ENCODE data around the gene RAP1GAP. TPM values are rescaled to one million over a fixed set of nuclear protein-coding genes. Genes with fewer than 3 reads are reported as not detected.
A peak's percentile ranks its signal among the peaks of the same experiment; 100 is the strongest.

RAP1GAP gene
- total and polyA plus RNA-seq, 2 experiments from 2014 or later, result 0.41 to 0.97 TPM

- no peaks in the 10 kb centered on the region for H3K27me3 ChIP-seq (replicated peaks; ENCODE audit: insufficient read depth)
- H3K27ac ChIP-seq, result no peak overlapping the region
- in situ Hi-C loops (cut with MboI), result no loop called here
- H3K36me3 ChIP-seq (ENCODE audit: low read depth), result no peaks in the 10 kb centered on the region
- H3F3A ChIP-seq (ENCODE audit: insufficient read depth), result no peaks in the 10 kb centered on the region; the same call in 1 of the 2 replicates
- DNase-seq, result no peak
- H3K4me1 ChIP-seq (ENCODE audit: insufficient read depth), result peaks cover 18% of the 10 kb centered on the region; the same call in 1 of the 2 replicates
- WGBS, 2 experiments (ENCODE audit: low coverage in 1 of 2, low lambda C conversion rate in 2 of 2, missing lambda C conversion rate in 2 of 2), result 72 to 86% methylated on average over 4 to 5 of the region's 5 CpGs
- no peaks in the 10 kb centered on the region for H3K9me3 ChIP-seq (ENCODE audit: low read depth)
- H3K4me3 ChIP-seq, result no peak overlapping the region
- TF ChIP-seq EZH2 (IDR thresholded peaks at IDR 0.05; ENCODE audit: insufficient read depth, poor library complexity, severe bottlenecking), result no peak
- no peak for TF ChIP-seq EZH2phosphoT487 (IDR thresholded peaks at IDR 0.05; ENCODE audit: insufficient read depth, low read depth)
- no peaks in the 10 kb centered on the region for H3K9me2 ChIP-seq (ENCODE audit: insufficient read depth)
- no peak overlapping the region for H2AFZ ChIP-seq
- H3K9ac ChIP-seq, result no peak overlapping the region
- no peak overlapping the region for H3K4me2 ChIP-seq (ENCODE audit: unreplicated experiment)
- H3K79me2 ChIP-seq (ENCODE audit: insufficient read depth), result no peaks in the 10 kb centered on the region
- H4K20me1 ChIP-seq (ENCODE audit: insufficient read depth), result no peaks in the 10 kb centered on the region
Measured at GRCh38 chr1:21570528-21570875, 98.7 kb downstream of the RAP1GAP start.

DNA sequence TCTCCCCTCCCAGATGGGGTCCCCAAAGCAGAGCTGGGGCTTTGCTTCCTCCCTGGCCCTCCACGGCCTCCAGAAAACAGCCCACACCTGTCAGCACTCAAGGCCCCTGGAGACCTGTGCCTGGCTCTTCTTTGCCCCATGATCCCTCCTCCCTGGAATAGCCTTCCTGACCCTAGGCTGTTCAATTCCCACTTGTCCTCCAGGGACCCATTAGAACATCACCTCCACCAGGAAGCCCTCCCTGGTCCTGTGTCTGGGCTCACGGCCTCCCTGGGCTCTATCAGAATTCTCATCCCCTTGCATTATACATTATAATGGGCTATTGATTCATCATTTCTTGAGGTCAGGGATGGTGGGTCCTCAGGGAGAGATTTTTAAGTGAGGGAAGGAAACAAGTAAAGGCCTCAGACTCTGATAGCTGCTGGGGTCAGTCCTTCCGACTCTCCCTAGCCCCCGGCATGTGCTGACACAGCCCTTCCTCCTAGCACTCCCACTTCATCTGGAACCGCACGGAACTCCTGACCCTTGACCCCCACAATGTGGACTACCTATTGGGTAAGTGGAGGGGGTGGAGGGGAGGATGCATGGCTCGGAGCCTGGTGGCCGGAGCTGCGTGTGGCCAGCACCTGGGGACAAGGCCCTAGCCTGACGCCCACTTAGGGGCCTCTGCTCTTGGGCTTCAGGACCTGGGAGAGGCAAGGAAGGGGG, 99.2 kb downstream of the RAP1GAP start:
- Histone ChIP-seq H3K79me2 (ENCODE audit: insufficient read depth) (no peaks in the 10 kb centered on the region), H3K4me3 (no peak overlapping the region), H4K20me1 (ENCODE audit: insufficient read depth) (no peaks in the 10 kb centered on the region), H3K4me1 (ENCODE audit: insufficient read depth) (peaks cover 18% of the 10 kb centered on the region; the same call in 1 of the 2 replicates), H2AFZ (no peak overlapping the region), H3K9me2 (ENCODE audit: insufficient read depth) (no peaks in the 10 kb centered on the region), H3K27me3 (replicated peaks; ENCODE audit: insufficient read depth) (no peaks in the 10 kb centered on the region), H3K9ac (no peak overlapping the region), H3K36me3 (ENCODE audit: low read depth) (no peaks in the 10 kb centered on the region), H3K4me2 (ENCODE audit: unreplicated experiment) (no peak overlapping the region), H3K27ac (no peak overlapping the region), H3F3A (ENCODE audit: insufficient read depth) (no peaks in the 10 kb centered on the region; the same call in 1 of the 2 replicates), H3K9me3 (ENCODE audit: low read depth) (no peaks in the 10 kb centered on the region)
- WGBS, 2 experiments (ENCODE audit: low coverage in 1 of 2, low lambda C conversion rate in 2 of 2, missing lambda C conversion rate in 2 of 2), result 92 to 94% methylated on average over 10 of the region's 10 CpGs
- DNase-seq, result no peak
- in situ Hi-C loops (cut with MboI), result no loop called here
- TF ChIP-seq EZH2 (IDR thresholded peaks at IDR 0.05; ENCODE audit: insufficient read depth, poor library complexity, severe bottlenecking) (no peak), EZH2phosphoT487 (IDR thresholded peaks at IDR 0.05; ENCODE audit: insufficient read depth, low read depth) (no peak)

- Histone ChIP-seq H3K9me2 (ENCODE audit: insufficient read depth) (no peaks in the 10 kb centered on the region), H4K20me1 (ENCODE audit: insufficient read depth) (no peaks in the 10 kb centered on the region), H3K27ac (no peak overlapping the region), H3K9ac (no peak overlapping the region), H2AFZ (no peak overlapping the region), H3K4me3 (no peak overlapping the region), H3K36me3 (ENCODE audit: low read depth) (no peaks in the 10 kb centered on the region), H3K4me2 (ENCODE audit: unreplicated experiment) (no peak overlapping the region), H3K79me2 (ENCODE audit: insufficient read depth) (no peaks in the 10 kb centered on the region), H3K4me1 (ENCODE audit: insufficient read depth) (peaks cover 13% of the 10 kb centered on the region; the same call in 1 of the 2 replicates), H3K9me3 (ENCODE audit: low read depth) (no peaks in the 10 kb centered on the region), H3F3A (ENCODE audit: insufficient read depth) (no peaks in the 10 kb centered on the region; the same call in 1 of the 2 replicates), H3K27me3 (replicated peaks; ENCODE audit: insufficient read depth) (no peaks in the 10 kb centered on the region)
- in situ Hi-C loops (cut with MboI), result no loop called here
- TF ChIP-seq EZH2 (IDR thresholded peaks at IDR 0.05; ENCODE audit: insufficient read depth, poor library complexity, severe bottlenecking) (no peak), EZH2phosphoT487 (IDR thresholded peaks at IDR 0.05; ENCODE audit: insufficient read depth, low read depth) (no peak)
- 75 to 78% methylated on average over 8 to 10 of the region's 10 CpGs for WGBS, 2 experiments (ENCODE audit: low coverage in 1 of 2, low lambda C conversion rate in 2 of 2, missing lambda C conversion rate in 2 of 2)
- no peak for DNase-seq
Measured at GRCh38 chr1:21568809-21569385, 100.3 kb downstream of the RAP1GAP start.

- no peaks in the 10 kb centered on the region for H4K20me1 ChIP-seq (ENCODE audit: insufficient read depth)
- no peaks in the 10 kb centered on the region for H3K9me2 ChIP-seq (ENCODE audit: insufficient read depth)
- WGBS, 2 experiments (ENCODE audit: low coverage in 1 of 2, low lambda C conversion rate in 2 of 2, missing lambda C conversion rate in 2 of 2), result 80 to 81% methylated on average over 15 of the region's 15 CpGs
- H3K4me1 ChIP-seq (ENCODE audit: insufficient read depth), result peaks cover 13% of the 10 kb centered on the region; the same call in 1 of the 2 replicates
- no peaks in the 10 kb centered on the region for H3K9me3 ChIP-seq (ENCODE audit: low read depth)
- H2AFZ ChIP-seq, result no peak overlapping the region
- no peaks in the 10 kb centered on the region for H3K79me2 ChIP-seq (ENCODE audit: insufficient read depth)
- TF ChIP-seq EZH2phosphoT487 (IDR thresholded peaks at IDR 0.05; ENCODE audit: insufficient read depth, low read depth) (no peak), EZH2 (IDR thresholded peaks at IDR 0.05; ENCODE audit: insufficient read depth, poor library complexity, severe bottlenecking) (no peak)
- no peak overlapping the region for H3K4me2 ChIP-seq (ENCODE audit: unreplicated experiment)
- DNase-seq, result peak; percentile 47
- no peak overlapping the region for H3K9ac ChIP-seq
- H3K4me3 ChIP-seq, result no peak overlapping the region
- no peaks in the 10 kb centered on the region for H3K36me3 ChIP-seq (ENCODE audit: low read depth)
- peak overlapping the region; percentile 23; the same call in 1 of the 2 replicates for H3K27ac ChIP-seq
- no peaks in the 10 kb centered on the region; the same call in 1 of the 2 replicates for H3F3A ChIP-seq (ENCODE audit: insufficient read depth)
- in situ Hi-C loops (cut with MboI), result no loop called here
- H3K27me3 ChIP-seq (replicated peaks; ENCODE audit: insufficient read depth), result no peaks in the 10 kb centered on the region
Measured at GRCh38 chr1:21568006-21568746, 101.0 kb downstream of the RAP1GAP start.
